Anterior cingulate cortex (tissue), 58 donors: ENCODE data around the gene PSD.
A peak's percentile ranks its signal among the peaks of the same experiment; 100 is the strongest.
"Not testable (repeated sequence)": the region's sequence is repeated elsewhere in the genome, so short reads cannot be mapped to it uniquely, and the experiment has no call there.

Experiments used
- DNase-seq, 58 donors: peaks; one replicate each; lab custom pipeline; 2025; lab: John Stamatoyannopoulos, UW

Gene PSD

DNA sequence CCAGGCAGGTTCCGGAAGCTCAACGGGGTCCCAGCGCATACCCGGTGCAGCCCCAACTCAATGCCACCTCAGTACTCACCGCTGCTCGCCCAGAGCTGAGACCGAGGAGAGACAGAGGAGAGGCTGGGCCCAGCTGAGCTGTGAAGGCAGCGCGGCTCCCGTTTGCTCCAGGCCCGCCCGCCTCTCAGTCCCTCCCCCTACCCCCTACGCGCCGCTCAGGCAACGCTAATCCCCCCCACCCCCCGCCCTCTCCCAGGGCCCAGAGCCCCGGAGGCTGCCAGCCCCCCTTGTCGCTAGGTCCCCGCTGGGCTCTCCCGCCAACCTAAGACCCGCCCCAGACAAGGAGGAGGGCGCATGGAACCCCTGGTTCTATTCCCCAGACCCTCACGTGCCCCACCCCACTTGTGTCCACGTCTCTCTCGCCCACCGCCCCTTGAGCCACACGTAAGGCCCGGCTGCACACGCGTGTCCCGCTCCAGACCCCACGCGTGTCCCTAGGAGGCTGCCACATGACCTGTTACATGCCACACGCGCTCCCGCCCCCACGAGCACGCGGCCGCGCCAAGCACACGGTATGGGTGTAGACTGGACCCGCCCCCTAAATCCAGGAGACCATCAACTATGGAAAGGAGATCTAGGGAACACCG is at the start of gene PSD:
Gene PSD, minus strand, starts transcription at position 164 of the 647 bp plus-strand sequence. CDS start 1,747 bp downstream, outside the sequence.
- peak in 20 of 58 donors; percentile 18 to 67 (median 40) for DNase-seq

GRCh38 chr10:102467971-102468438 is 49.4 kb upstream of the PSD start:
- DNase-seq: no peak

DNA sequence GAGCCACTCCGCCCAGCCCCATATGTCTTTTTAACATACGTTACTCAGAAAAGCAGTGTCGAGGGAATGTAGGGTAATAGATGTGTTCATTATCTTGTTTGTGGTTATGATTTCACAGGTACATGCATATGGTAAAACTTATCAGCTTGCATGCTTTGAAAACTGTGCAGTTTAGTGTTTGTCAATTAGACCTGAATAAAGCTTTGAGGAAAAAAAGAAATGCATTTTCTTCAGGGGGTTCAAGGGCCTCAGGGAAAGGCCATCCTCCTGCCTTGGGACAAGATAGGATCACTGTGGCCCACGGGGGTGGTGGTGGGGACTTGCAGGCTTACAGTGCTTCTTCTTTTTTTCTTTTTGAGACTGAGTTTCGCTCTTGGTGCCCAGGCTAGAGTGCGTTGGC is 48.7 kb upstream of the PSD start:
- no peak for DNase-seq

- DNase-seq: peak in 2 of 58 donors; percentile 9 to 14
Observed at GRCh38 chr10:102465466-102465865, 46.9 kb upstream of the PSD start.

DNA sequence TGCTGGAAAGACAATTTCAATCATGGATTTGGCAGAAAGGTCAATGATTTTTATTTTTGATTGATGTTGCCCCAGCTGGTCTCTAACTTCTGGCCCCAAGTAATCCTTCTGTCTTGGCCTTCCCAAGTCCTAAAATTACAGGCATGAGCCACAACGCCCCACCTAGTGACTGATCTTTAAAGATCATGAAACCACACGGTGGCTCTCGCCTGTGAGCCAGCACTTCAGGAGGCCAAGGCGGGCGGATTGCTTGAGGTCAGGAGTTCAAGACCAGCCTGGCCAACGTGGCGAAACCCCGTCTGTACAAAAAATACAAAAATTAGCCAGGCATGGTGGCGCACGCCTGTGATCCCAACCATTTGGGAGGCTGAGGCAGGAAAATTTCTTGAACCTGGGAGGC is 45.4 kb upstream of the PSD start:
- no peak for DNase-seq

DNA sequence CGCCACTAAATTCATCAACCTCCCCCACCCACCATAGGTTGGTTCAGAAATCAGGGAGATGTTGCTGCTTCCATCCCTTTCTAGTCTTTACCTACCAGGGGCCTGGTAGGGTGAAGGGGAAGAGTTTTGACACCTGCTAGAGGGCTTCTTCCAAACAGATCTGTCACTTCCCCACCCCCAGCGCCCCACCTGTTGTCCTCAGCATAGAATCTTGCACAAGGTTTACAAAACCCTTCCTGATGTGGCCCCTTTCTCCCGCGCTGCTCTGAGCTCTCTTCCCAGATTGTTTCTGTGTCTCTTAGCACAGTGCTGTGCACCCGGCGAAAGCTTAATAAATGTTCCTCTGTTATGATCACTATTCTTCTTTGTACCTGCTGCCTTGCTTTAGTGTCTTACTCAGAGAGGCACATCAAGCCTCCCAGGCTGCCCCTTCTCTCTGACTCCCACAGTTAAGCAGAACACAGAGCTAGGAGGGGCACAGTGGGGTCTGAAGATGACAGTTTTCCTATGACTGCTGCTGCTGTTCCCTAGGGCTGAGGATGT is 44.0 kb upstream of the PSD start:
- no peak for DNase-seq

DNA sequence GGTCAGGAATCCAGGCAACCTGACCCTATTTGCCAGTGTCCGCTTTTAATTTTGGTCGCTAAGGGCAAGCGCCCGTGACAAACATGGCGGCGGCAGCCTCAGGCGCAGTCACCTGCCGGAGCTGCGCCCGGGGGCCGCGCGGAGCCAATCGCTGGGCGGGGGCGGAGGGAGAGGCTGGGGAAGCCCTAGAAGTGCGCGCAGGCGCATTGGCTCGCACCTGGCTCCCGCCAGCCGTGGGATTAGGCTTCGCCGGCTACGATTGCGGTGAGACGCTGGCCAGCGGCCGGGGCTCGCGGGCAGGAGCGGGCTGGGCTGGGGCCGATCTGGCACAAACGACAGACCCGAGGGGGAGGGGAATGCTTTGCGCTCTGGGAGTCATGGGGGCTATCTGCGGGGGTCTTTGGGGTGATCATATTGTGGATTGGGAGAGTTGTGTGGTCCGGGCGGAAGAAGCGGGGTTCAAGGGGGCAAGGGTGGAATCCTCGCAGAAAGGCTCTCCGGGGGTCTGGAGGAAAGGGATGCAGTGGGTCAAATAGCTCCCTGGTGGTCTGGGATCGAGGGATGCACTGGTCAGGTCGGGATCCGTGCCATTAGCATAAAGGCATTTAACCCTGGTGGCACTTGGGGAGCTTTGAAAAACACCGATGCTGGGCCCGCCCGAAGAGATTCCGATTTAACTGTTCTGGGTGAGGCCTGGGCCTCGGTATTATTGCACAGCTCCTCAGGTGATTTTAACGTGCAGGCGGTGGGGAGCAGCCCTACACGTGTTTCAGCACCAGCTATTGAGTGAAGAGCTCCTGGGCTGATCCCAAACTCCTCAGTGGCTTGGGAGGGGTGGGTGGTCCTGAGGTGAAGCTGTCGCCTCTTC is 42.8 kb upstream of the PSD start:
- peak in 57 of 58 donors; percentile 41 to 94 (median 80) for DNase-seq

DNA sequence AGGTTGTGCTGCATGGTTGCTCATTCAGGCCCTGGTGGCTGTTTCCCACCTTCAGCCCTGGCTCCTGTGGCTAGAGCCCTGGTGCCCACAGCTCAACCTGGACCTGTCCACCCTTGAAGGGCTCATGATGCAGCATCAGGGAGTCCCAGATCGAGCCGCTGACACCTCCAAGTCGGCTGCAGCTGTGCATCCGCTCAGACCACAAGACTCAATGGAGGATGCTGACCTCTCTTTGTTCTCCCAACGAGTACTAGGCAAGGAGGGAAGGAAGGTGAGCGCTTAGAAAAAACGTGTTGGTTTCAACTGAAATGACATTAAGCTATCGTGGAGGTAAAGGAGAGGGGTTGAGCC is 42.2 kb upstream of the PSD start:
- no peak for DNase-seq

- DNase-seq: no peak
Observed at GRCh38 chr10:102458656-102459055, 40.1 kb upstream of the PSD start.

GRCh38 chr10:102457591-102458150 is 39.1 kb upstream of the PSD start:
- peak in 4 of 58 donors; percentile 9 to 36 (median 22) for DNase-seq

DNA sequence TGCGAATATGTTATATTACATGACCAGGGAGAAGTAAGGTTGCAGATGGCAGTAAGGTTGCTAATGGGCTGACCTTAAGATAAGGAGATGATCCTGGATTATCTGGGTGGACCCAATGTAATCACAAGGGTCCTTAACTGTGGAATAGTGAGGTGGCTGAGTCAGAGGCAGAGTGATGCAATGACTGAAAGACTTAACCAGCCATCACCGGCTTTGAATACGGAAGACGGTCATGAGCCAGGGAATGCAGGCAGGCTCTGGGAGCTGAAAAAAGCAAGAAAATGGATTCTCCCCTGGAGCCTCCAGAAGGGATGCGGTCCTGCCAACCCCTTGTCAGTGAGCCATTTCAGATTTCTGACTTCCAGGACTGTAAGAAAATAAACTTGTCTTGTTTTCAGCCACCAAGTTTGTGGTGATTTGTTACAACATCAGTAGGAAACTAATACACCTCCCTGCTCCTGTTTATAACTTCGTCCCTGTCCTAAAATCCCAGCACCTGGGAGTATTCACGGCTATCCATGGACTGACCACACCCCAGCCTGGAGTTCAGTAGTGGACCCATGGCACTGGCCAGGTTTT is 37.4 kb upstream of the PSD start:
- DNase-seq: no peak

- DNase-seq: not testable (repeated sequence)
Observed at GRCh38 chr10:102454662-102455487, 36.3 kb upstream of the PSD start.

- DNase-seq: no peak
Observed at GRCh38 chr10:102453502-102453901, 34.9 kb upstream of the PSD start.

DNA sequence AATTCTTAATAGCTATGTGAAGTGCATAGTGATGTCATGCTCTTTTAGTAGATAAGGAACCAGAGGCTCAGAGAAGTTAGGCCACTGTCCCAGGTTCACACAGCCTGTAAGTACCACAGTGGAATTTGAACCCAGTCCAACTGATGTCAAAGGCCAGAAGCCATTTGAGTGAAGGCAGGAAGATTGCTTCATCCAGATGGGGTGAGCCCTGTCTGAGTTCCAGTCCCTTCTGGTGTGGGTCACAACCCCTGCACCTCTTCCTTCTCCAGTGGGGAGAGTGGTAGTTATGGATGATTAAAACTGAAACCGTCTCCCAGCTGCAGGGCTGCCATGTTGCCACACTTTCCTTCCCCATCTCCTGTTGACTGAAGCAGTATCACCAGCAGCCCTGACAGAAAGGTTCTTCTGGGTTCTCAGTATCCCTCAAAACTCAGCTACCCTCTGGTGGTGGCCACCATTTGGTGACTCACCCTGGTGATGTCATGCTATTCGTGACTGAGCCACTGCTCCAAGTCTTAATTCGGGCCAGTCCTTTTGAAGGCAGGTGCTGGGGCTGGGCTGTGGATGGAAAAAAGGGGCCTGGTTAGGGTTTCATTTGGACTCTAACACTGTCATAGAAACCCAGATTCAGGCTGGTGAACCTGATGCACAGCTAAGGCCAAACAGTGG is 34.2 kb upstream of the PSD start:
- peak in 19 of 58 donors; percentile 10 to 64 (median 29) for DNase-seq

GRCh38 chr10:102451105-102451969 is 32.8 kb upstream of the PSD start, which contains the start of gene C10orf95:
TSS of gene C10orf95 (minus strand) at chr10:102451543. CDS start at chr10:102451093, 450 bp downstream.
- peak in 7 of 58 donors; percentile 28 to 47 (median 40) for DNase-seq

DNA sequence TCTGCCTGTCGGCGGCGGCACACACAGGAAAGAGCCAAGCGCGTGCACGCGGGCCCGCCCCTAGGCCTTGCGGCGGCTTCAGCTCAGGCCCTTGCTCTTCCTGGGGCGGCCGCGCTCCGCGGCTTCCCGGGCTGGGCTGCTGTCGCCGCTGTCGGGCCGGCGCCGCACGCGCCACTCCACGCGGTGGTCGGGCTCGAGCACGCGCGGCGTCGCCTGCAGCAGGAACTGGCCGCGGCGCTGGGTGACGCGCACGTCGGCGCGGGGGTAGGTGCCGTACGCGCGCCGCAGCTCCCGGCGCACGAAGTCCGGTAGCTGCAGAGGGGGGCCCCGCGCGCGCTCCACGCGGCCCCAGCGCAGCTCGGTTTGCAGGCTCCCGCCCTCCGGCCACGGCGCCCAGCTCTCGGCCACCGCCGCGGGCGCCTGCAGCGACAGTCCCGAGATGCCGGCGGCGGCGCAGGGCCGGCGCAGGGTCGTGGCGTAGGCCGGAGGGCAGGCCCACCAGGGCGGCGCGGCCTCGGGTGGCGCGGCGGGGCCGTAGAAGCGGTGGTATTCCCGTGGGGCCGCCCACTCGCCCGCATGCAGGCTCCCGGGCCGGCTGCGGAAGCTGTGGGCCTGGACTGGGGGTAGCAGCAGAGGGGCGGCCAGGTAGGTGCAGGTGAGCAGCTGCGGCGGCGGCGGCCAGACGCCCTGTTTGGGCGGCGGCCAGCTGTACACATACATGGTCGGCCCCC is 32.0 kb upstream of the PSD start:
- peak in 56 of 58 donors; percentile 25 to 90 (median 68) for DNase-seq

- DNase-seq: peak in 1 of 58 donors; percentile 61
Observed at GRCh38 chr10:102450124-102450373, 31.5 kb upstream of the PSD start.
